Measurements from ENCODE around the gene FOXF1. TPM values are rescaled to one million over a fixed set of nuclear protein-coding genes. Genes with fewer than 3 reads are reported as not detected.

The FOXF1 gene
- total RNA-seq, 1 experiment from 2014 or later: 0.10 TPM

- Histone ChIP-seq H3K9me3 (ENCODE audit: control insufficient read depth, insufficient read depth, low read depth, low read length) (no peaks in the 10 kb centered on the region), H3K27me3 (ENCODE audit: control insufficient read depth, insufficient read depth, low read length) (peaks cover 54% of the 10 kb centered on the region), H3K36me3 (ENCODE audit: control insufficient read depth, insufficient read depth, low read length) (no peaks in the 10 kb centered on the region; the same call in 1 of the 2 replicates), H3K4me3 (ENCODE audit: low read depth in 2 of 2, low read length in 2 of 2) (no peak overlapping the region), H3K4me1 (ENCODE audit: control insufficient read depth, insufficient read depth, low read length) (no peaks in the 10 kb centered on the region), H3K27ac (ENCODE audit: low read length) (no peak overlapping the region)
- BruUV-seq (replicated peaks): no TSS peak
- TF ChIP-seq CTCF (IDR thresholded peaks at IDR 0.05): no peak
- TF ChIP-seq SIN3A (IDR thresholded peaks at IDR 0.05; ENCODE audit: borderline replicate concordance, insufficient read depth, low read depth, low read length): no peak
- TF ChIP-seq POLR2AphosphoS5 (IDR thresholded peaks at IDR 0.05; ENCODE audit: low read depth, low read length): no peak
- TF ChIP-seq TCF7L2 (IDR thresholded peaks at IDR 0.05; ENCODE audit: low read depth, low read length): no peak
- TF ChIP-seq REST (IDR thresholded peaks at IDR 0.05; ENCODE audit: insufficient read depth in 1 of 2, low read depth in 2 of 2, low read length in 1 of 2): no peak
- in situ Hi-C loops (cut with HindIII; ENCODE audit: low pct_unique_long_range_greater_than_20kb, low sequenced_read_pairs): no loop called here
- ATAC-seq (no peak), DNase-seq (ENCODE audit: low read depth, low spot score) (no peak)
- intact Hi-C loops (cut with micrococcal nuclease; ENCODE audit: unreplicated experiment): no loop called here
- ChIA-PET CTCF (no interaction called here), POLR2A (interaction anchor here (0.7 kb wide), 1 partner anchor 134 kb away, joined by 6 read pairs; no protein-coding TSS in a partner anchor)
Observed at GRCh38 chr16:86503830-86504229, 6.5 kb upstream of the FOXF1 start.

GRCh38 chr16:86504315-86505184, 5.8 kb upstream of the FOXF1 start:
- ATAC-seq (no peak), DNase-seq (ENCODE audit: low read depth, low spot score) (no peak)
- H3K4me3 ChIP-seq (ENCODE audit: low read depth in 2 of 2, low read length in 2 of 2): no peak overlapping the region
- no peak for TF ChIP-seq TCF7L2 (IDR thresholded peaks at IDR 0.05; ENCODE audit: low read depth, low read length)
- TF ChIP-seq SIN3A (IDR thresholded peaks at IDR 0.05; ENCODE audit: borderline replicate concordance, insufficient read depth, low read depth, low read length): no peak
- intact Hi-C loops (cut with micrococcal nuclease; ENCODE audit: unreplicated experiment) (no loop called here), in situ Hi-C loops (cut with HindIII; ENCODE audit: low pct_unique_long_range_greater_than_20kb, low sequenced_read_pairs) (no loop called here)
- no peak overlapping the region for H3K27ac ChIP-seq (ENCODE audit: low read length)
- H3K4me1 ChIP-seq (ENCODE audit: control insufficient read depth, insufficient read depth, low read length): no peaks in the 10 kb centered on the region
- H3K36me3 ChIP-seq (ENCODE audit: control insufficient read depth, insufficient read depth, low read length): peaks cover under 1% of the 10 kb centered on the region; the same call in 1 of the 2 replicates
- ChIA-PET POLR2A (no interaction called here), CTCF (no interaction called here)
- no peaks in the 10 kb centered on the region for H3K9me3 ChIP-seq (ENCODE audit: control insufficient read depth, insufficient read depth, low read depth, low read length)
- H3K27me3 ChIP-seq (ENCODE audit: control insufficient read depth, insufficient read depth, low read length): peaks cover 51% of the 10 kb centered on the region
- no TSS peak for BruUV-seq (replicated peaks)

All from Panc1 (cell line).